GM18951 (cell line): ENCODE results near the gene PRKCI.
"Not testable (repeated sequence)": the region's sequence is repeated elsewhere in the genome, so short reads cannot be mapped to it uniquely, and the experiment has no call there.

Source experiments
- POLR2A ChIP-seq: IDR thresholded peaks from 4 replicates; pipeline ENCODE4 v1.6.1; 2011; ENCODE audit warnings: mild to moderate bottlenecking; ENCODE audit not compliant: insufficient read length, insufficient read depth; ENCODE audit errors: extremely low read depth
- in situ Hi-C: fragments of 300-500 bp; cut with MboI; formaldehyde crosslinking; loops from one replicate; pipeline ENCODE4 v1.12.0; 2022; ENCODE audit warnings: low sequenced_read_pairs, mixed read lengths, inconsistent platforms; ENCODE audit not compliant: unreplicated experiment

PRKCI gene

DNA sequence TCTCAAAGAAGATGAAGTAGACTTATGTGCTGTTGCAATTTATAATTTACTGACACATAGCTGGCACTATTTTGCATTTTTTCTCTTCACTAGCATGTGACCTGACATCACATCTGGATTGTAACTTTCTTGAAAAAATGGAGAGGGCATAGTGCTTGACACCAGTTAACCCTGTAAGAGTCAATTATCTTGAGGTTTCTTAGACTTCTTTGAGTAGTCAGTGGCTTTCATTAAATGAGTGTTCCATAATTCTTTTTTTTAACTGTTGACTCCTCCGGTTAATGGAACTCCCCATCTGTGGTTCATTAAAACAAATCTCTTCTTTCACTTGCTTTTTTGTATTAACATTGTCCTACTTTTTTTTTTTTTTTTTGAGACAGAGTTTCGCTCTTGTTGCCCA lies 16.9 kb upstream of the PRKCI start:
- TF ChIP-seq POLR2A, result no peak
- in situ Hi-C loops, result no loop called here

GRCh38 chr3:170206164-170206762 lies 16.0 kb upstream of the PRKCI start:
- in situ Hi-C loops, result not testable (repeated sequence)

- in situ Hi-C loops, result no loop called here
- TF ChIP-seq POLR2A, result no peak
These were observed 14.5 kb upstream of the PRKCI start for GRCh38 chr3:170207717-170208116.

DNA sequence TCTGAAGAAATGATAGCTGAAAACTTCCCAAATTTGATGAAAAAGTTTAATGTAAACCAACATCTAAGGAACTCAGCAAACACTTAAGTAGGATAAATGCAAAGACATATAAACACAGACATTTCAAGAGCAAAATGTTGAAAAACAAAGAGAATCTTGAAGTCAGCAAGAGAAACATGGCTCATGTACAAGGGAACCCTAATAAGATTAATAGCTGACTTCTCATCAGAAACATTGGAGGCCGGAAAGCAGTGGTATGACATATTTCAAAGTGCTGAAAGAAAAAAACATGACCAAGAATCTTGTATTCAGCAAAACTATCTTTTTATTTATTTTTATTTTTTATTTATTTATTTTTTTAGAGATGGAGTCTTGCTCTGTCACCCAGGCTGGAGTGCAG lies 10.6 kb upstream of the PRKCI start:
- in situ Hi-C loops, result no loop called here
- TF ChIP-seq POLR2A, result no peak

- no peak for TF ChIP-seq POLR2A
These were observed 2.4 kb upstream of the PRKCI start for GRCh38 chr3:170219850-170220249.

DNA sequence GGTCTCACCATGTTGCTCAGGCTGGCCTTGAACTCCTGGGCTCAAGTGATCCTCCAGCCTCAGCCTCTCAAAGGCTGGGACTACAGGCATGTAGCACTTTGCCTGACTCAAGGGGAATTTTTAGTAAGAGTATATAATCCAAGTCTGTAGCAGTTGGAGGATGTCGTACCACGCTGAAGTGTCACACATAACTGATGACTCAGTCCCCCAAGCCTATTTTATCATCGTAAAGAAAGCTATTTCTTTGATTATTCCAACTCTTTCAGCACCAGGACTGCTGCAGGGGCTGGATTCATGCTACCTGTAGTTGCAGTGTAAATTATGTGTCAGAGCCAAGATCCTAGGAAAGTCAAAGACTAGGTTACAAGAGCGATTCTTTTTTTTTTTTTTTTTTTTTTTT lies 1.4 kb upstream of the PRKCI start:
- in situ Hi-C loops, result no loop called here
- no peak for TF ChIP-seq POLR2A

More at GRCh38 chr3:170219850-170220249, 2.4 kb upstream of the PRKCI start:
- in situ Hi-C loops, result no loop called here

DNA sequence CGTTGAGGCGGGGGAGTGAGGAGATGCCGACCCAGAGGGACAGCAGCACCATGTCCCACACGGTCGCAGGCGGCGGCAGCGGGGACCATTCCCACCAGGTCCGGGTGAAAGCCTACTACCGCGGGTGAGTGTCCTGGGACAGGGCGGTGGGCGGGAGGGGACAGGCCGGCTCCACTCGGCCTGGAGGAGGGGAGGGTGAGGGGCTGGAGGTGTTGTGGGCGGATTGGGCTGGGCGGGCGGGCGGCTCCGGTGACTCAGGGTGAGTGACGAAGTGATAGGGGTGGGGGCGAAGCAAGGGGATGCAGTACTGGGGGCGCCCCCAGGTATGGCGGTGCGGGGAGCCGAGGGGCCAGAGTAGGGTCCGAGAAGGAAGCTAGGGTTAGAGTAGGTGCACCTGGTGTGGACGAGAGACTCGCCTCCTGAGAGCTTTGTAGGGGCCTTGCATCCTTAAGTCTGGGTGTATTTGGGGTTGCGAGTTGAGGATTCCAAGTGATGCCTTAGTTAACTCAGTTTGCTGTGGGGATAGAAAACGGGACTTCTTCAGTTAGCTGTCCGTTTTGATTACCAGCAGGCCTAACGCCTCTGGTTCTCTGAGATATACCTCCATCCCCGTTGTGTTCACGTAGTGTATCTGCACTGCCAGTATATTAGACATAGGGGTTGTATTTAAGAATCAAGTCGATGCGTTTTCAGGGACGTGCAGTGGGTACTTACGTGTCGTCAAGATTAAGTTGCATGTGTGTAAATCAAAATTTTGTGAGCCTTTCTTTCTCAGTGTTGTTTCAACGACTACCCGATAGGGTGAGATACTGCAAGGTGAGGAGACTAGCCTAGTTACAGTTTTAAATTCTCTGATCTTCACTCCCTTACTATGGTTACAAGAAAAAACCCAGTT lies 670 bp downstream of the PRKCI start:
- no peak for TF ChIP-seq POLR2A
- in situ Hi-C loops, result no loop called here

DNA sequence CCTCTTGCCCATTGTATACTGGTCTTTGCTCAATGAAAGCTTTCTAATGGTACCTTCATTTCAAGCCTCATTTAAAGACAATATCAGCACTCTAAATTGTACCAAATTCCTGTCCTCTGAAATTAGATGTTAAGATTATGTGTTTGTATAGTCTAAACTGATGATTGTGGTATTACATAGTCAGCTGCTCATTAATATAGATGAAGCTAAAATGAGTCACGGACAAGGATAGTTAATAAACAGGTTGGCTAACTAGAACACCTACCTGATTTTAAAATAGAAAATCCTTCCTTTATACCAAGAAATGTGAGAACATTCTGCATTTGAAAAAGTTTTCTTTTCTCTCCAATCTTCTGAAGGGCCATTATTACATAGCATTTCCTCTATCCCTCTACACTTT lies 2.9 kb downstream of the PRKCI start:
- in situ Hi-C loops, result no loop called here
- TF ChIP-seq POLR2A, result no peak

DNA sequence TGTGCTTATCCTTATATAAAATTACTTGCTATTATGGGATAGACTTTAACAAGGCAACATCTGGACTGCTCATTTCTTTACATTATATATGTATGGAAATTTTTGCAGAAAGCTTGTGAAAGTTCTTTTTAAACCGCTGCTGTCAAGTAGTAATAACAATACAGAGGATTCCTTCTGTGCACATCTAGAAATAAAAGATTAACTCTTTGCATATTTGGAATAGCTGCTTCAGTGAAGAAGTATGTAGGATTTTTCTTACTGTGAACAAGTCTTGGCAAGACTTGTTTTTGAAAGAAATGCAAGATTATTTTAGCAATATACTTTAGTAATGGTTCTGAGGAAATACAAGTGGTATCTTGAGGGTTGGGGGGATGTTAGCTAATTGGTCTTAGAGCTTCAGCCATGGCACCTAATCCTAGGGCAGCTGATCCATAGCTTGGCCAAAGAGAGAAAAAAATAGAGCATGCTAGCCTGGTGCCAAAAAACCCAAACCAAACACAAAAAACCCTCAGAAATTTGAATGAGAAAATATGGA lies 4.3 kb downstream of the PRKCI start:
- no peak for TF ChIP-seq POLR2A
- in situ Hi-C loops, result no loop called here

DNA sequence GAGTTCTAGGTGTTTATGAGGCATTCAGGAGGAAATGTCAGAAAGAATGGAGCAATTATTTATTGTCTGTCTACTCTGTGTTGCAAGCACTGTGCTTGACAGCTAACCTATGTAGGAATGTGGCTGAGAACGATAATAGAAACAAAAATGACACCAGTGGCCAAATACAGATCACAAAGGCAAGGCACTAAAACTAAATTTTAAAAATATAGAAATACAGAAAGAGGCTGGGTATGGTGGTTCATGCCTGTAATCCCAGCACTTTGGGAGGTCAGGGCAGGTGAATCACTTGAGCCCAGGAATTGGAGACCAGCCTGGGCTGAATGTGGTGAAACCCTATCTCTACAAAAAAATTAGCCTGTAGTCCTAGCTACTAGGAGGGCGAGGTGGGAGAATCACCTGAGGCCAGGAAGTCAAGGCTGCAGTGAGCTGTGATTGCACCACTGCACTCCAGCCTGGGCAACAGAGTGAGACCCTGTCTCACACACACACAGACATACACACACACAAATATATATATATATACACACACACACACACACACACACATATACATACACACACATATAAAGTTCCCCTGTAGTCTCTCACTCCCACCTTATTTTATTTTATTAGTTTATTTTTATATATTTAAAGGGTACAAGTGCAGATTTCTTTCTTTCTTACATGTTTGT lies 6.0 kb downstream of the PRKCI start:
- no peak for TF ChIP-seq POLR2A
- in situ Hi-C loops, result no loop called here

- no peak for TF ChIP-seq POLR2A
- in situ Hi-C loops, result no loop called here
These were observed 10.0 kb downstream of the PRKCI start for GRCh38 chr3:170232266-170232665.

- in situ Hi-C loops, result no loop called here
- TF ChIP-seq POLR2A, result no peak
These were observed 11.3 kb downstream of the PRKCI start for GRCh38 chr3:170233530-170233929.

GRCh38 chr3:170240142-170240541 lies 17.9 kb downstream of the PRKCI start:
- TF ChIP-seq POLR2A, result no peak

More at GRCh38 chr3:170240142-170240541, 17.9 kb downstream of the PRKCI start:
- in situ Hi-C loops, result no loop called here
